Measurements from ENCODE around the gene JPH3. TPM values are rescaled to one million over a fixed set of nuclear protein-coding genes. Genes with fewer than 3 reads are reported as not detected.

JPH3 gene
- total RNA-seq = 12.0 TPM

DNA sequence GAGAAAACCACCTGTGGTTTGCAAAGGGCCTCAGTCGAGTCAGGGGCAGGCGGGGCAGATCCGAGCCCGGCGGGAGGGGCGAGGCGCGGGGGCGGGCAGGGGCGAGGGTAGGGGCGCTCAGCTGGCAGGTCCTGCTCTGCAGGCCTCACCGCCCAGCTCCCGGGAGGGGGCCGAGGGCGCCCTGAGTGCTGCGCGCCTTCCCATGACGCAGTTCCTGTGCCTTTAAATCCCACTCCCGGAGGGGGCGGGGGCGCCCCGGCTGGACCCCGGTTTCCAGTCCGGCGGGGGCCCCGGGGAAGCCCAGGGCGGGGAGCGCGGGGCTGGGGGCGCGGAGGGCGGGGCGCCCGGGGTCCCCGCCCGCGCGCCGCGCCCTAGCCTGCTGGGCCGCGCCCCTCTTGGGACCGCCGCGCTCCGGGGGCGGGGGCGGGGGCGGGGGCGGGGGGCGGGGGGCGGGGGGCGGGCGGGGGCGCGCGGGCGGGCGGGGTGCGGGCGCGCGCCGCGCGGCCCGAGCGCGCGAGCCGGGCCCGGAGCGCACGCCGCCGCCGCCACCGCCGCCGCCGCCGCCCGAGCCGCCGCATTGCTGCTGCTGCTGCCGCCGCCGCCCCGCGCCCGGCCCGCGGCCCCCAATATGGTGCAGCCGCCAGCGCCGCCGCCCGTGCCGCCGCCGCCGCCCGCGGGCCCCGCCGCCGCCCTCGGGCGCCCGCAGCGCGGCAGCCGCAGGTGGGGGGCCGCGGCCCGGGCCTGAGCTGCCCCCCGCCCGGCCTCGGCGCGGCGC, at the start of gene JPH3:
TSS of gene JPH3 (plus strand) at position 508 of the 775 bp plus-strand sequence. CDS start 639 bp downstream, outside the sequence.

Other genes with a start within 250 kb of the JPH3 start
- gene FBXO31, start 218.7 kb upstream of the JPH3 start, total RNA-seq = 100 TPM
- gene MAP1LC3B, start 210.2 kb upstream of the JPH3 start, total RNA-seq = 74.1 TPM
- 45.5 TPM for gene ZCCHC14, start 109.5 kb upstream of the JPH3 start, total RNA-seq
- 34.5 TPM for gene KLHDC4, start 163.5 kb downstream of the JPH3 start, total RNA-seq